Fibroblast of skin of left biceps (primary cell): ENCODE measurements around the gene CARMIL3.

Experiments used
- DNase-seq, 2 experiments: peaks; one replicate each; pipeline ENCODE4 v3.0.0-alpha.2; 2013; ENCODE audit warnings: low read depth in 2 of 2

Gene CARMIL3

DNA sequence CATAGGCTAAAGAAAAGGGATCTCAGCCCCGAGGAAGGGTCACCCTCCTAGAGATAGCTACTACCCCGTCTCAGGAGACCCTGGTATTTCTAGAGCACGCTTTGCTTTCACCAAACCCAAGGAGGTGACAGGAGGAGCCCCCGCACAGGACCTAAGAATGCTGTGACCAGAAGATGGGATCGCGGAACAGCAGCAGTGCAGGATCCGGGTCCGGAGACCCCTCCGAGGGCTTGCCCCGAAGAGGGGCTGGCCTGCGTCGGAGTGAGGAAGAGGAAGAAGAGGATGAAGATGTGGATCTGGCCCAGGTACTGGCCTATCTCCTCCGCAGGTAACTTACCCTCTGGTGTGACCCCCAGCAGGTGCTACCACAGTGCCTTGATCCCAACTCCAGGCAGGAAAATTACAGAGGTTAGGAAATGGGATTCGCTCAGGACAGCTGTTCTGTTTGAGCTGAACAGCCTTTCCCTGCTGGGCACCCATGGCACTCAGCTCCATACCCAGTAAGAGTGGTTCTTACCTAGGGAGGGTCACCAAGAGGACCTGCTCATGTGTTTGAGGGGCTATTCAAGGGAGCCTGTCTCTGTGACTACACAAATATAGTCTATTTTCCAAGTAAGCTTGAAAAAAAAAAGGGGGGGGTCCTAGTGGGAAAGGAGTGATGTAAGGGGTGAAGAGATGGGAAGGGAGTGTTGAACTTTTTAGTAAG, 63.8 kb downstream of the CARMIL3 start:
- no peak for DNase-seq

DNA sequence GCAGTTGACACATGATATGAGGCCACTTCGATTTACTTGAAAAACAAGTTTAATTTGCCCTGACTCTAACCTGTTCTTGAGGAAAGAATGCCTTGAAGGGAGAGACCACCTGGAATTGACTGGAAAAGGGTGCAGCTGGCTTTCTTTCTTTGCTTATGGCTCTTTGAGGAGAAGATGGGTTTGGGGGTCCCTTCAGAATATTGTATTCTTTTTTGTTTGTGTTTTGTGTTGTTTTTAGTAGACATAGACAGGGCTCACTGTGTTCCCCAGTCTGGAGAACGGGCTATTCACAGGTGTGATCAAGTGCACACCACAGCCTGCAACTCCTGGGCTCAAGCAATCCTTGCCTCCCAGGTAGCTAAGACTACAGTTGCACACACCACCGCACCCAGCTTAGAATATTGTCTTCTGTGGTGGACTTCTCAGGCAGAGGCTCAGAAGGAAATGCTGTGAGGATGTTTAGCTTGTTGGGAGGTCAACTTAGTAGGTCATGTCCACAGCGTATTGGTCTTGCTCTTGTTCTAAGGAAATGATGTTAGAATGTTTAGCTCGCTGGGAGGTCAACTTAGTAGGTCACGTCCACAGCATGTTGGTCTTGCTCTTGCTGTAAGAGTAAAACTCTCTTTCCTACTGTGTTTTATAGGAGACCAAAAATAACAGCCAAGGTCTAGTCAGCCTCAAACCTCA, 64.5 kb downstream of the CARMIL3 start:
- DNase-seq: no peak

DNA sequence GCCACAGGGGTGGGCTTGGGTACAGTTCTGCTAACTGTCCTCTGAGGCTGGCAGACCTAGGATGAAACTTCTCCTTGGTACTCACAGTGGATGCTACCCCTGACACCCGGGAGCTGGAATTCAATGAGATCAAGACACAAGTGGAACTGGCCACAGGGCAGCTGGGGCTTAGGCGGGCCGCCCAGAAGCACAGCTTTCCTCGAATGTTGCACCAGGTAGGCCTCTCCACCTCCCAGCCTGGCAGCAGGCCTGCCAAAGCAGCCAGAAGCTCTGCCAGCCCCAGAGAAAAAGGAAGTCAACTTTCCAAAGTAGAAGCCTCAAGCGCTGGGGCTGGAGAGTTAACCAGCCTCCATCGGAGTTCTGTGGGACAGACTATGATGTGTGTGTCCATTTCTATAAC, 65.4 kb downstream of the CARMIL3 start:
- DNase-seq: no peak
